Caco-2 (cell line): Measurements from ENCODE around the gene NATD1. TPM values are rescaled to one million over a fixed set of nuclear protein-coding genes. Genes with fewer than 3 reads are reported as not detected.

Source experiments
- BruUV-seq: library from RNA; stranded (reverse); fragments of 400-500 nt; replicated peaks from 2 replicates; lab custom pipeline; 2021; lab: Mats Ljungman, UMichigan
- CTCF ChIA-PET: fragments of 300-600 bp; sonication (Branson Sonifier 250); formaldehyde crosslinking; loops from one replicate; lab custom pipeline; 2022; ENCODE audit warnings: antibody characterized with exemption; lab: Charles Lee
- POLR2A ChIA-PET: fragments of 300-600 bp; sonication (Branson Sonifier 250); formaldehyde crosslinking; loops from one replicate; lab custom pipeline; 2022; ENCODE audit warnings: antibody characterized with exemption; lab: Charles Lee
- DNase-seq, 2 experiments: peaks; one replicate each; pipeline versions ENCODE4 v3.0.0 to v3.0.0-alpha.2; 2020 to 2022
- H3K27me3 ChIP-seq: replicated peaks from 2 replicates; pipeline ENCODE4 v1.6.0; 2011; ENCODE audit warnings: low read length; ENCODE audit not compliant: control insufficient read depth, insufficient read depth
- H3K36me3 ChIP-seq: 2 replicates; pipeline ENCODE4 v1.5.1; 2011; ENCODE audit warnings: low read length; ENCODE audit not compliant: control insufficient read depth, insufficient read depth
- H3K4me1 ChIP-seq: fragments of 250-450 bp; sonication (Bioruptor Pico); 2 replicates; pipeline ENCODE4 v1.5.1; 2020; ENCODE audit warnings: mild to moderate bottlenecking
- H3K4me3 ChIP-seq: 2 replicates; pipeline ENCODE4 v1.5.1; 2011; ENCODE audit warnings: low read depth, mild to moderate bottlenecking, control low read depth, low read length
- H3K9me3 ChIP-seq: fragments of 250-450 bp; sonication (Bioruptor Pico); 2 replicates; pipeline ENCODE4 v1.5.1; 2020; ENCODE audit warnings: mild to moderate bottlenecking, moderate library complexity
- H3K27ac Mint-ChIP-seq: one replicate; pipeline ENCODE4 v1.8.0; 2022; ENCODE audit warnings: mixed read lengths; ENCODE audit not compliant: unreplicated experiment
- H3K27me3 Mint-ChIP-seq: one replicate; pipeline ENCODE4 v1.8.0; 2022; ENCODE audit warnings: mixed read lengths; ENCODE audit not compliant: insufficient read depth, unreplicated experiment
- H3K36me3 Mint-ChIP-seq: one replicate; pipeline ENCODE4 v1.8.0; 2022; ENCODE audit warnings: mild to moderate bottlenecking, mixed read lengths; ENCODE audit not compliant: insufficient read depth, unreplicated experiment
- H3K4me1 Mint-ChIP-seq: one replicate; pipeline ENCODE4 v1.8.0; 2022; ENCODE audit warnings: low read depth, mixed read lengths; ENCODE audit not compliant: unreplicated experiment
- H3K4me3 Mint-ChIP-seq: one replicate; pipeline ENCODE4 v1.8.0; 2022; ENCODE audit warnings: mild to moderate bottlenecking, moderate library complexity, mixed read lengths; ENCODE audit not compliant: unreplicated experiment
- H3K9me3 Mint-ChIP-seq: one replicate; pipeline ENCODE4 v1.8.0; 2022; ENCODE audit warnings: mixed read lengths; ENCODE audit not compliant: unreplicated experiment
- CTCF ChIP-seq, 2 experiments: fragments of 200-600 bp in 1 of 2; IDR thresholded peaks; 1 replicate in 1 of 2; 2 replicates in 1 of 2; pipeline versions ENCODE4 v1.5.1 to v1.8.0; 2011 to 2022; ENCODE audit warnings: antibody characterized with exemption in 1 of 2, control low read depth in 1 of 2, inconsistent platforms in 1 of 2, low read depth in 1 of 2, low read length in 1 of 2, mild to moderate bottlenecking in 1 of 2, moderate library complexity in 1 of 2; ENCODE audit not compliant: insufficient read depth in 1 of 2, severe bottlenecking in 1 of 2, unreplicated experiment in 1 of 2
- intact Hi-C: fragments of 100-400 bp; cut with micrococcal nuclease; formaldehyde crosslinking; loops from one replicate; pipeline ENCODE4 v1.10.0; 2022; ENCODE audit not compliant: unreplicated experiment
- total RNA-seq: library from RNA; stranded (reverse); gene quantifications from 2 replicates; pipeline ENCODE4 v1.2.3, GENCODE V29; 2022

The NATD1 gene
- total RNA-seq, 1 experiment from 2014 or later: 18.4 TPM

- Histone ChIP-seq H3K4me3 (peak overlapping the region; percentile 83), H3K36me3 (no peaks in the 10 kb centered on the region), H3K9me3 (no peaks in the 10 kb centered on the region), H3K27me3 (no peaks in the 10 kb centered on the region), H3K4me1 (peaks cover 22% of the 10 kb centered on the region)
- H3K27me3 Mint-ChIP-seq: no peaks in the 10 kb centered on the region
- H3K27ac Mint-ChIP-seq: peak overlapping the region; percentile 70
- intact Hi-C loops: loop anchor here (2.0 to 10.0 kb wide), 2 partner anchors 89 to 159 kb away; partner anchors contain the start of genes DHRS7B and KCNJ12
- no peak for TF ChIP-seq CTCF (IDR thresholded peaks at IDR 0.05; ENCODE audit: insufficient read depth in 1 of 2, low read depth in 1 of 2, low read length in 1 of 2, severe bottlenecking in 1 of 2, unreplicated experiment in 1 of 2)
- BruUV-seq: no TSS peak
- H3K4me1 Mint-ChIP-seq: peaks cover 17% of the 10 kb centered on the region
- peak overlapping the region; percentile 89 for H3K4me3 Mint-ChIP-seq
- CTCF ChIA-PET: no interaction called here
- peaks cover 12% of the 10 kb centered on the region for H3K36me3 Mint-ChIP-seq
- POLR2A ChIA-PET: interaction anchor here (1.9 kb wide), 1 partner anchor 172 kb away, joined by 7 read pairs; no protein-coding TSS in a partner anchor
- DNase-seq: no peak
- H3K9me3 Mint-ChIP-seq: no peaks in the 10 kb centered on the region
These were observed 32.2 kb upstream of the NATD1 start for GRCh38 chr17:21285164-21286065.

- no peak for TF ChIP-seq CTCF (IDR thresholded peaks at IDR 0.05; ENCODE audit: insufficient read depth in 1 of 2, low read depth in 1 of 2, low read length in 1 of 2, severe bottlenecking in 1 of 2, unreplicated experiment in 1 of 2)
- Mint-ChIP-seq H3K4me3 (peak within 1 kb of the TSS; percentile 89), H3K4me1 (peaks cover 24% of the 10 kb centered on the region), H3K27ac (peak within 1 kb of the TSS; percentile 70), H3K36me3 (peaks cover 12% of the 10 kb centered on the region), H3K27me3 (no peaks in the 10 kb centered on the region), H3K9me3 (no peaks in the 10 kb centered on the region)
- Histone ChIP-seq H3K4me1 (peaks cover 22% of the 10 kb centered on the region), H3K36me3 (no peaks in the 10 kb centered on the region), H3K27me3 (no peaks in the 10 kb centered on the region; the same call in 1 of the 2 replicates), H3K9me3 (no peaks in the 10 kb centered on the region), H3K4me3 (peak within 1 kb of the TSS; percentile 83)
- CTCF ChIA-PET: interaction anchor here (0.6 to 0.7 kb wide), 2 partner anchors 36 to 229 kb away, joined by 3 read pairs; no protein-coding TSS in a partner anchor
- DNase-seq: peak; percentile 99 to 100
- BruUV-seq: no TSS peak
- POLR2A ChIA-PET: no interaction called here
- intact Hi-C loops: loop anchor here (1.0 to 10.0 kb wide), 4 partner anchors 38 to 227 kb away; partner anchors contain the start of genes DHRS7B and KCNJ12
These were observed 31.3 kb upstream of the NATD1 start, which contains the start of gene MAP2K3 for GRCh38 chr17:21284319-21285163. TSS of gene MAP2K3 (plus strand) at chr17:21284711. CDS start at chr17:21284921, 210 bp downstream.
